Measurements from ENCODE around the gene F13B. TPM values are rescaled to one million over a fixed set of nuclear protein-coding genes. Genes with fewer than 3 reads are reported as not detected.

F13B gene
- total RNA-seq, 4 donors from 2014 or later, result not detected

GRCh38 chr1:197083474-197083873 lies 16.4 kb upstream of the F13B start:
- intact Hi-C loops (cut with DNase I; ENCODE audit: low total_unique reads), result no loop called here
- H3K27ac ChIP-seq, result no peak overlapping the region
- H3K36me3 ChIP-seq, result no peaks in the 10 kb centered on the region
- no peaks in the 10 kb centered on the region for H3K4me1 ChIP-seq
- no peaks in the 10 kb centered on the region for H3K27me3 ChIP-seq
- no peak for TF ChIP-seq POLR2A (IDR thresholded peaks at IDR 0.05)
- TF ChIP-seq, protein P1, sequence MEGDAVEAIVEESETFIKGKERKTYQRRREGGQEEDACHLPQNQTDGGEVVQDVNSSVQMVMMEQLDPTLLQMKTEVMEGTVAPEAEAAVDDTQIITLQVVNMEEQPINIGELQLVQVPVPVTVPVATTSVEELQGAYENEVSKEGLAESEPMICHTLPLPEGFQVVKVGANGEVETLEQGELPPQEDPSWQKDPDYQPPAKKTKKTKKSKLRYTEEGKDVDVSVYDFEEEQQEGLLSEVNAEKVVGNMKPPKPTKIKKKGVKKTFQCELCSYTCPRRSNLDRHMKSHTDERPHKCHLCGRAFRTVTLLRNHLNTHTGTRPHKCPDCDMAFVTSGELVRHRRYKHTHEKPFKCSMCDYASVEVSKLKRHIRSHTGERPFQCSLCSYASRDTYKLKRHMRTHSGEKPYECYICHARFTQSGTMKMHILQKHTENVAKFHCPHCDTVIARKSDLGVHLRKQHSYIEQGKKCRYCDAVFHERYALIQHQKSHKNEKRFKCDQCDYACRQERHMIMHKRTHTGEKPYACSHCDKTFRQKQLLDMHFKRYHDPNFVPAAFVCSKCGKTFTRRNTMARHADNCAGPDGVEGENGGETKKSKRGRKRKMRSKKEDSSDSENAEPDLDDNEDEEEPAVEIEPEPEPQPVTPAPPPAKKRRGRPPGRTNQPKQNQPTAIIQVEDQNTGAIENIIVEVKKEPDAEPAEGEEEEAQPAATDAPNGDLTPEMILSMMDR (IDR thresholded peaks at IDR 0.05), result no peak
- DNase-seq, result no peak
- no peak overlapping the region for H3K4me3 ChIP-seq
- no peaks in the 10 kb centered on the region for H3K9me3 ChIP-seq

GRCh38 chr1:197081117-197081753 lies 14.2 kb upstream of the F13B start:
- H3K27me3 ChIP-seq, result no peaks in the 10 kb centered on the region
- intact Hi-C loops (cut with DNase I; ENCODE audit: low total_unique reads), result no loop called here
- H3K27ac ChIP-seq, result no peak overlapping the region

DNA sequence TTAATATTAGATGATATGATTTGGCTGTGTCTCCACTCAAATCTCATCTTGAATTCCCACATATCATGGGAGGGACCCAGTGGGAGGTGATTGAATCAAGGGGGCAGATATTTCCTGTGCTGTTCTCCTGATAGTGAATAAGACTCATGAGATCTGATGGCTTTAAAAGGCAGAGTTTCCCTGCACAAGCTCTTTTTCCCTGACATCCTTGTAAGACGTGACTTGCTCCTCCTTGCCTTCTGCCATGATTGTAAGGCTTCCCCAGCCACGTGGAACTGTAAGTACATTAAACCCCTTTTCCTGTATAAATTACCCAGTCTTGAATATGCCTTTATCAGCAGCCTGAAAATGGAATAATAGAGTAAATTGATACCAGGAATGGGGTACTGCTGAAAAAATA lies 13.3 kb upstream of the F13B start:
- Histone ChIP-seq H3K9me3 (no peaks in the 10 kb centered on the region), H3K27ac (no peak overlapping the region), H3K27me3 (no peaks in the 10 kb centered on the region), H3K4me3 (no peak overlapping the region), H3K4me1 (no peaks in the 10 kb centered on the region), H3K36me3 (no peaks in the 10 kb centered on the region)
- intact Hi-C loops (cut with DNase I; ENCODE audit: low total_unique reads), result no loop called here
- TF ChIP-seq POLR2A (IDR thresholded peaks at IDR 0.05), result no peak
- TF ChIP-seq, protein P1 (IDR thresholded peaks at IDR 0.05), result no peak
- DNase-seq, result no peak

More at GRCh38 chr1:197081117-197081753, 14.2 kb upstream of the F13B start:
- Histone ChIP-seq H3K36me3 (no peaks in the 10 kb centered on the region), H3K4me1 (no peaks in the 10 kb centered on the region), H3K4me3 (no peak overlapping the region), H3K9me3 (no peaks in the 10 kb centered on the region)
- no peak for TF ChIP-seq POLR2A (IDR thresholded peaks at IDR 0.05)
- TF ChIP-seq, protein P1 (IDR thresholded peaks at IDR 0.05), result no peak
- no peak for DNase-seq

DNA sequence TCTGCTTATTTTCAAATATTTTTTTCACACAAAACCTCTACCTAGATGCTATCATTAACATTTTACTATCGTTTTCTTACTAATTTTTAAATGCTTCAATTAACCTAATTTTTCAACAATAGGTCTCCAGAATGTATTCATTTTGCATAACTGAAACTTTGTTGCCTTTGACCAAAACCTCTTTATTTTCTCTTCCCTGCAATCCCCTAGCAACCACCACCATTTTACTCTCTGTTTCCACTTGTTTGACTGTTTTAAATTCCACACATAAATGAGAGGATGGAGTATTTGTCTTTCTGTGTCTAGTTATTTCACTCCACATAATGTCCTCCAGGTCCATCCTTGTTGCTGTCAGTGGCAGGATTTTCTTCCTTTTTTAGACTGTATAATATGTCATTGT lies 9.5 kb upstream of the F13B start:
- no peak for TF ChIP-seq POLR2A (IDR thresholded peaks at IDR 0.05)
- TF ChIP-seq, protein P1 (IDR thresholded peaks at IDR 0.05), result no peak
- Histone ChIP-seq H3K9me3 (no peaks in the 10 kb centered on the region), H3K27me3 (no peaks in the 10 kb centered on the region), H3K27ac (no peak overlapping the region), H3K36me3 (no peaks in the 10 kb centered on the region), H3K4me3 (no peak overlapping the region), H3K4me1 (no peaks in the 10 kb centered on the region)
- intact Hi-C loops (cut with DNase I; ENCODE audit: low total_unique reads), result no loop called here
- DNase-seq, result no peak

DNA sequence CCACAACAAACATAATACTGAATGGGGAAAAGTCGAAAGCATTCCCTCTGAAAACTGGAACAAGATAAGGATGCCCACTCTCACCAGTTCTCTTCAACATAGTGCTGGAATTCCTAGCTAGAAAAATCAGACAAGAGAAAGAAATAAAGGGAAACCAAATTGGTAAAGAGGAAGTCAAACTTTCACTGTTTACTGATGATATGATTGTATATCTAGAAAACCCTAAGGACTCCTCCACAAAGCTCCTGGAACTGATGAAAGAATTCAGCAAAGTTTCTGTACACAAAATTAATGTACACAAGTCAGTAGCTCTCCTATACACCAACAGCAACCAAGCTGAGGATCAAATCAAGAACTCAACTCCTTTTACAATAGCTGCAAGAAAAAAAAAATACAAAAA lies 6.9 kb upstream of the F13B start:
- intact Hi-C loops (cut with DNase I; ENCODE audit: low total_unique reads), result no loop called here
- Histone ChIP-seq H3K36me3 (no peaks in the 10 kb centered on the region), H3K4me3 (no peak overlapping the region), H3K27ac (no peak overlapping the region), H3K4me1 (no peaks in the 10 kb centered on the region), H3K9me3 (no peaks in the 10 kb centered on the region), H3K27me3 (no peaks in the 10 kb centered on the region)
- TF ChIP-seq, protein P1 (IDR thresholded peaks at IDR 0.05), result no peak
- no peak for TF ChIP-seq POLR2A (IDR thresholded peaks at IDR 0.05)
- no peak for DNase-seq

Measured in uterus (tissue), 4 donors.